ENCODE measurements around the gene EID3.
"Not testable (repeated sequence)": the region's sequence is repeated elsewhere in the genome, so short reads cannot be mapped to it uniquely, and the experiment has no call there.

EID3 gene

DNA sequence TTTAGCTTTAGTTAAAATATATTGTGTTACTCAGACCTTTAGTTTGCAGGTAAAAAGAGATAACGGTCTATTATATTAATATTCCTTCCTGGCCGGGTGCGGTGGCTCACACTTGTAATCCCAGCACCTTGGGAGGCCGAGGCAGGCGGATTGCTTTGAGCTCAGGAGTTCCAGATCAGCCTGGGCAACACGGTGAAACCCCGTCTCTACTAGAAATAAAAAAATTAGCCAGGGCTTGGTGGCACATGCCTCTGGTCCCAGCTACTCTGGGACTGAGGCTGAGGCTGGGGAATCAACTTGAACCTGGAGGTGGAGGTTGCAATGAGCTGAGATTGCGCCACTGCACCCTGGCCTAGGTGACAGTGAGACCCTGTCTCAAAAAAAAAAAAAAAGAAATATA, 13.2 kb upstream of the EID3 start:
- DNase-seq (ENCODE audit: low read depth in 2 of 2) = no peak

DNA sequence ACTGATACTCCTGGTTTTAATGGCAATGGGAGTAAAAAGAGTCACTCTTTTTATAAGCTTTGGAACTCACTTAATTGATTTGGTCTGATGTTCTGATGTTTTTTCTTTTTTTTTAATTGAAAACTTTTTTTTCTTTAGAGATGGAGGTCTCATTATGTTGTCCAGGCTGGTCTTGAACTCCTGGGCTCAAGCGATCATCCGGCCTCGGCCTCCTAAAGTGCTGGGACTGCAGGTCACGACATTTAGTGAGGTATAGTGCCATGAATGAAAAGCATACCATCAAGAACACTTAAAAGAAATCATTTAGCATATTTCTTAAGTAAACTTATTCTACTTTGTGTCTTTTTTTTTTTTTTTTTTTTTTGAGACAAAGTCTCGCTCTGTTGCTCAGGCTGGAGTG, 12.7 kb upstream of the EID3 start:
- DNase-seq (ENCODE audit: low read depth in 2 of 2) = no peak

- no peak for DNase-seq (ENCODE audit: low read depth in 2 of 2)
These were observed 11.5 kb upstream of the EID3 start for GRCh38 chr12:104291867-104292524.

DNA sequence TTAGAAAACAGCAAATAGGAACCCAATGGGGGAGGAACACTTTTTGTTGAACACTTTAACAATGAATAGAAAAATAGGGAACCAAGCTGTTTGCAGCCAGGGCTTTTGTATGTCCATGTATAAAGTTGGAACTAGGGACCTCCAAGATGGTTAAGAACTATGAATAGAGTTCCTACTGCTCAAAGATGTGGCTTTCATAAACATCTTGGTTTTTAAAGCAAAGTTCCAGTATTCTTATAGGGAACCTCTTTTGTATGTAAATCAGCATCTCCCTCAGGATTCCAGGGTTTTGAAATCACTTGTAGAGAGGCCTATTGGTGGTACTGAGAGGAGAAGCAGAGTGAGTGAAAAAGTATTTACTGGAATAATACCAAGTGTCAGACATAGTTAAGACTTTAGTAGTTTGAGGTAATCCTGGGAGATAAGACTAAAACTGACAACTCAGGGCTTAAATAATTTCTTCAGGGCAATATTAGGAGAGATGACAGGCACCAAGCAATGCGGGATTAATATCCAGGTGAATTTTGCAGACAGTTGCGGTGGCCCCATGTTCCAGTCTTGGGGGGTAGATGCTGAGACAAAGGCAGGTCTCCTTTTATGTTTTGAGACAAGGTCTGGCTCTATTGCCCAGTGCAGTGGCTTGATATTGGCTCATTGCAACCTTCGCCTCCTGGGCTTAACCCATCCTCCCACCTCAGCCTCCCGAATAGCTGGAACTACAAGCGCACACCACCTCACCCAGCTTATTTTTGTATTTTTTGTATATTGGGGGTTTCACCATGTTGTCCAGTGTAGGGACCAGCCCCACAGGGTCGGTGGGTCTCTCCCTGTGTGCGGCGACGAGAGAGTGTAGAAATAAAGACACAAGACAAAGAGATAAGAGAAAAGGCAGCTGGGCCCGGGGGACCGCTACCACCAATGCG, 10.4 kb upstream of the EID3 start:
- no peak for DNase-seq (ENCODE audit: low read depth in 2 of 2)

DNA sequence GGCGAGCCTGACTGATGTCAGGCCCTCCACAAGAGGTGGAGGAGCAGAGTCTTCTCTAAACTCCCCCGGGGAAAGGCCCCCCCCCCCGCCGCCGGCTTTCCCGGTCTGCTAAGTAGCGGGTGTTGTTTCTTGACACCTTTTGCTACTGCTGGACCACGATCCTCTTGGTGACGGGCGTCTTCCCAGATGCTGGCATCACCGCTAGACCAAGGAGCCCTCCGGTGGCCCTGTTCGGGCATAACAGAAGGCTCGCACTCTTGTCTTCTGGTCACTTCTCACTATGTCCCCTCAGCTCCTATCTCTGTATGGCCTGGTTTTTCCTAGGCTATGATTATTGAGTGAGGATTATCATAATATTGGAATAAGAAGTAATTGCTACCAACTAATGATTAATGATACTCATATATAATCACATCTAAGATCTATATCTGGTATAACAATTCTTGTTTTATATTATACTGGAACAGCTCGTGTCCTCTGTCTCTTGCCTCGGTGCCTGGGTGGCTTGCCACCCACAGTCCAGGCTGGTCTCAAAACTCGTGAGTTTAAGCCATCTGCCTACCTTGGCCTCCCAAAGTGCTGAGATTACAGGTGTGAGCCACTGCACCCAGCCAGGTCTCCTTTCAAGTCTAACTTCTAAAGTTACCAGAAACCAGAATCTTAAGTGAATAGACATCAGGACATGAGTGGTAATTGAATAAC, 9.2 kb upstream of the EID3 start:
- not testable (repeated sequence) for DNase-seq (ENCODE audit: low read depth in 2 of 2)

GRCh38 chr12:104294927-104295668, 8.4 kb upstream of the EID3 start:
- no peak for DNase-seq (ENCODE audit: low read depth in 2 of 2)

DNA sequence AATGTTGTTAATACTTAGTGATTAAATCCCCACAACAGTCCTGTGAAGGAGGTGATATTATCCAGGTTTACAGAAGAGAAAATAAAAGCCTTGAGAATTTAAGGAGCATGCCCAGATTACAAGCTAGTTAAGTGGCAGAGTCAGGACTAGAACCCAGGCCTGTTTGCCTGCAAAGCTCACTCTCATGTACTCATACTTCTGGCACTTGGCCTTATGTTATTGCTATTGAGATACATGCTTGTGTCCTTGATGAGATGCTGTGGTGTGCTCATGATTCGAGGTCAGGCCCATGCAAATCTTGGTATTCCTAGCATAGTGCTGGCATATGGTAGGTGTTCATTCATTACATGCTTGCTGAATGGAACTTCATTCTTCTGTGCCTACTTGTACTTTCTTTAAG, 7.6 kb upstream of the EID3 start:
- no peak for DNase-seq (ENCODE audit: low read depth in 2 of 2)

DNA sequence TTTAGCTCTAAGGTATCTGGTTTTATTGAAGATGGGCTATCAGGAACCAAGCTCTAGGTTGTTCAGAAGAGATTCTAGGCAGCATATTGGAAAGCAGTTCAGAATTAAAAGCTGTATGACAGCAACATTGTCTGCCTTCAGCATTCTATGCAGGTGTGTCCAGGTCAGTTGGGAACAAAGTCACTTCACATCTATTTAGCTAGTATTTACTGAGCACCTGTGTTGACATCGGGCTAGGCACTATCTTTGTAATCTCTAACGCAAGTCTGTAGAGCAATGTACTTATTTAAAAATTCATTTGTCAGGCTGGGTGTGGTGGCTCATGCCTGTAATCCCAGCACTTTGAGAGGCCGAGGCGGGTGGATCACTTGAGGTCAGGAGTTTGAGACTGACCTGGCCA, 6.8 kb upstream of the EID3 start:
- DNase-seq (ENCODE audit: low read depth in 2 of 2) = no peak

DNA sequence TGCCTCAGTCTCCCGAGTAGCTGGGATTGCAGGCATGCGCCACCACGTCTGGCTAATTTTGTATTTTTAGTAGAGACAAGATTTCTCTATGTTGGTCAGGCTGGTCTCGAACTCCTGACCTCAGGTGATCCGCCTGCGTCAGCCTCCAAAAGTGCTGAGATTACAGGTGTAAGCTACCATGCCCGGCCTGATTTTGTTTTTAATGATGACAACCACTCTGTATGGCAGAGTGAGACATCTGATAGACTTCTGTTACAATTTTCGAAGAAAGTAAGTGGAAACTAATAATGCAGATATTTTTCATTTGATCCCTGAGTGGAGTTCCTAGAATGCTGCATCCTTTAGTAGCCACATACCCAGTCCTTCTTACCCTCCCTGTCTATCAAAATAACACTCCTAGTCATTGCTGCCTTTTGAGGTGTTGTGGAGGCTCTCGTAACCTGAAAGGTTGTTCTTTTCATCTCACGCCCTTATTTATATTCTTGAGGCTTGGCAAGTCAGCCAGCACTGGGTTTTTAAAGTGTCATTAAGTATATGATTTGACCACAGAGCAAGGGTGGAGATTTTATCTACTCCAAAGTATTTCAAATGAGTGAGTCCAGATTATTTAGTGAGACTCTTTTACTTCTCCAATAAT, 5.9 kb upstream of the EID3 start:
- no peak for DNase-seq (ENCODE audit: low read depth in 2 of 2)

GRCh38 chr12:104299842-104300481, 3.6 kb upstream of the EID3 start:
- DNase-seq (ENCODE audit: low read depth in 2 of 2) = no peak

DNA sequence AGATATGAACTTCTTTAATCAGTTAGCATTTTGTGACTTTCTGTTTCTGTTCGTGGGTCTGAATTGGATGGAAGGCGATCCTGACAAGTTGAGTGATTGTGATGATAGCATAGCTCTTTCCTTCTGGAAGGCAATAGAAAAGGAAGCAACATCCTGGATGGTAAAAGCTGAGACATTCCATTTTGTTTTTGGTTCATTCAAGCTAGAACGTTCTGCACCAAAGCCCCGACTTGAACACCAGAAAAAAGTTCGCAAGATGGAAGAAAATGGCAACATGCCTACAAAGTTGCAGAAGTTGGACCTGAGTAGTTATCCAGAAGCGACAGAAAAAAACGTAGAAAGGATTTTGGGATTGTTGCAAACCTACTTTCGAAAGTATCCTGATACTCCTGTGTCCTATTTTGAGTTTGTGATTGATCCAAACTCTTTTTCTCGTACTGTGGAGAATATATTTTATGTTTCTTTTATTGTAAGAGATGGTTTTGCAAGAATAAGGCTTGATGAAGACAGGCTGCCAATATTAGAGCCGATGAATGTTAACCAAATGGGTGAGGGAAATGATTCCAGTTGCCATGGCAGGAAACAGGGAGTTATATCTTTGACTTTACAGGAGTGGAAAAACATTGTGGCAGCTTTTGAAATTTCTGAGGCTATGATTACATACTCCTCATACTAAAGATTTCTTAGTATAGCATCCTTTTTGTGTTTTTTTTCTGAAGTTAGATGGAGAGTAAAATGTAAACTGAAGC, 896 bp downstream of the EID3 start:
- no peak for DNase-seq (ENCODE audit: low read depth in 2 of 2)

GRCh38 chr12:104305349-104305748, 1.8 kb downstream of the EID3 start:
- no peak for DNase-seq (ENCODE audit: low read depth in 2 of 2)

DNA sequence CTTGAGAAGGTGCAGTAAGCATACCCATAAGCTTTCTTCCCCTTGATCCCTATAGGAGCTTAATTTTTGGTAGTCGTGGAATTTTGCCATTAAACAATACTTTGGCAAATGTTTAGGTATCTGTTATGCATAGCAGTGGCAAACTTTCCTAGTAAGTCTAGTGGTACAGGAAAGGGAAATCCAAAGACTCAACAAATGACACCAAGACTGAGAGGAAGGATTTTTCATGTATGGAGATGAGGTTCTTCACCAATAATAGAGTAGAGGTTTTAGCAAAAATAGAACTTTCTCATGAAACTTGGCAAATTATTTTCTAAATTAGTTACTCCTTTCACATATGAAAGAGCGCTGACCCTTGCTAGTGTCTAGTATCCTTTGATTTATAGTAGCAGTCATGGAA, 2.8 kb downstream of the EID3 start:
- DNase-seq (ENCODE audit: low read depth in 2 of 2) = no peak

DNA sequence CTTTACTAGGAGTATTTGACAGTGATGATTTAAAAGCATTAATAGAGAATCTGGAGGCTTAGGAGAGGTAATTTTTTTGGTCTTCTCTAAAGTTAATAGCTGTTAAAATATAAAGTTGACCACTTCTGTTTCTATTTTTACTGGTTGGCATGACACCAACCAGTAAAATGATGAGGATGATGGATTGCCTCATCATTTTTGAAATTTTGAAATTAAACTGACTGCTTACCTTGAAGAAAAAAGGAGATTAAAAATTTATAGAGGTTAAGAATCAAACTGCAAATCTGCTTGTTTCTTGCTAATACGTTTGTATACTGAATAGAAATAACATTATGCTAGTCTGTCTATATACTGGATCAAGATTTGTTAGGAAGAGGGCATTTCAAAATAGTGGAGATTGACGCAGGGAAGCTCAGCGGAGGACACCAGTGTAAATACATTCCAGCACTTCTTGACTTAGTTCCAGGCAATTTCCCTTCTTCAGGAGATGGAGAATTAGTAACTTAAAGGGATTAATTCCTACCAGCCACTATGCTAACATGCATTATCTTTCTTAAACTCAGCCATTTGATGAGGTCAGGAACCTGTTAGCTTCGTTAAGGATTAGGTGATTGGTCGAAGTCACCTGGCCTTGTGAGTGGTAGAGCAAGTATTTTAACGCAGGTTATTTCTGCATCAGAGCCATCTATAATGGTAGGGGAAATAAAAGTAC, 3.6 kb downstream of the EID3 start:
- no peak for DNase-seq (ENCODE audit: low read depth in 2 of 2)

- no peak for DNase-seq (ENCODE audit: low read depth in 2 of 2)
These were observed 4.1 kb downstream of the EID3 start for GRCh38 chr12:104307655-104308000.

- DNase-seq (ENCODE audit: low read depth in 2 of 2) = no peak
These were observed 6.0 kb downstream of the EID3 start for GRCh38 chr12:104309446-104309993.

GRCh38 chr12:104310751-104311633, 7.5 kb downstream of the EID3 start:
- DNase-seq (ENCODE audit: low read depth in 2 of 2) = no peak

DNA sequence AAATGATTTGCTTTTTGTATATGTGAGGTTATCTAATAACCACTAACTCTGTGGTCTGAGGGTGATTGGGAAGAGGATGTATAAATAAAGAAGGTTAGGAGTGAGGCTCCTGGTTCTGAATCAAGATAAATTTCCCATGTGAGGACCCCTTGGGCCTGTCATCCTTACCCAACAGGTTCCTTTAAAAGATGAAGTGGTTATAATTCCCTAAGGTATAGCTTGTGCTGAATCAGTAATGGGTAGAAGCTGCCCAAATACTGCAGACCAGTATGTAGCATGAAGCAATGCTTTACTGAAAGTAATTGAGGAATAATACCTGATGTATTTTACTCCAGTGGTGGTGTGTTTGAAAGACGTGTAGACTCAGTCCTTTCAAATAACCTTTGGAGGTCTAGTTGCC, 8.7 kb downstream of the EID3 start:
- DNase-seq (ENCODE audit: low read depth in 2 of 2) = no peak
